Neural progenitor cell (in vitro differentiated cells): ENCODE results near the gene CSNK1G1. TPM values are rescaled to one million over a fixed set of nuclear protein-coding genes. Genes with fewer than 3 reads are reported as not detected.

Experiments
- DNase-seq: peaks from one replicate; pipeline ENCODE4 v3.0.0-alpha.2; 2016; ENCODE audit warnings: low spot score
- H2AFZ ChIP-seq: fragments of 200-600 bp; sonication (generic); replicated peaks from 2 replicates; pipeline ENCODE4 v1.6.1; 2016; ENCODE audit warnings: antibody characterized with exemption
- H3F3A ChIP-seq: fragments of 200-600 bp; sonication (generic); 2 replicates; pipeline ENCODE4 v1.6.1; 2016; ENCODE audit warnings: antibody characterized with exemption, low read depth
- H3K27ac ChIP-seq: fragments of 200-600 bp; sonication (generic); 2 replicates; pipeline ENCODE4 v1.5.1; 2016; ENCODE audit warnings: mild to moderate bottlenecking
- H3K27me3 ChIP-seq: fragments of 200-600 bp; sonication (generic); 2 replicates; pipeline ENCODE4 v1.6.1; 2016; ENCODE audit warnings: mild to moderate bottlenecking, moderate library complexity
- H3K36me3 ChIP-seq: fragments of 200-600 bp; sonication (generic); 2 replicates; pipeline ENCODE4 v1.5.1; 2016
- H3K4me1 ChIP-seq: fragments of 200-600 bp; sonication (generic); 2 replicates; pipeline ENCODE4 v1.6.1; 2016; ENCODE audit warnings: mixed run types
- H3K4me2 ChIP-seq: fragments of 200-600 bp; sonication (generic); 2 replicates; pipeline ENCODE4 v1.6.1; 2016
- H3K4me3 ChIP-seq: fragments of 200-600 bp; sonication (generic); 2 replicates; pipeline ENCODE4 v1.5.1; 2016
- H3K79me2 ChIP-seq: fragments of 200-600 bp; sonication (generic); 2 replicates; pipeline ENCODE4 v1.6.1; 2016; ENCODE audit warnings: low read depth
- H3K9ac ChIP-seq: fragments of 200-600 bp; sonication (generic); 2 replicates; pipeline ENCODE4 v1.6.1; 2016
- H3K9me3 ChIP-seq: fragments of 200-600 bp; sonication (generic); 2 replicates; pipeline ENCODE4 v1.5.1; 2016; ENCODE audit warnings: low read depth
- H4K20me1 ChIP-seq: fragments of 200-600 bp; sonication (generic); 2 replicates; pipeline ENCODE4 v1.6.1; 2016; ENCODE audit warnings: low read depth
- H3K27ac Mint-ChIP-seq: 3 replicates; pipeline ENCODE4 v1.8.0; 2021; ENCODE audit warnings: mixed read lengths
- H3K27me3 Mint-ChIP-seq: 2 replicates; pipeline ENCODE4 v1.8.0; 2022; ENCODE audit warnings: low read depth, mild to moderate bottlenecking, inconsistent platforms, moderate library complexity, mixed read lengths; ENCODE audit not compliant: insufficient read depth
- H3K36me3 Mint-ChIP-seq: 3 replicates; pipeline ENCODE4 v1.8.0; 2021; ENCODE audit warnings: mixed read lengths
- H3K4me1 Mint-ChIP-seq: 3 replicates; pipeline ENCODE4 v1.8.0; 2021; ENCODE audit warnings: mixed read lengths
- H3K4me3 Mint-ChIP-seq: 3 replicates; pipeline ENCODE4 v1.8.0; 2021; ENCODE audit warnings: mild to moderate bottlenecking, moderate library complexity, mixed read lengths
- H3K9me3 Mint-ChIP-seq: 3 replicates; pipeline ENCODE4 v1.8.0; 2020; ENCODE audit warnings: mixed read lengths
- EZH2 ChIP-seq: fragments of 200-600 bp; sonication (generic); IDR thresholded peaks from 2 replicates; pipeline ENCODE4 v1.6.1; 2017; ENCODE audit warnings: antibody characterized with exemption, mild to moderate bottlenecking, moderate library complexity
- EZH2phosphoT487 ChIP-seq: fragments of 200-600 bp; sonication (generic); IDR thresholded peaks from 2 replicates; pipeline ENCODE4 v1.6.1; 2017; ENCODE audit warnings: antibody characterized with exemption
- total RNA-seq: library from RNA; depleted of rRNA; stranded (reverse); fragments of >200 nt; gene quantifications from 2 replicates; pipeline ENCODE4 v1.2.3, GENCODE V29; 2015; ENCODE audit warnings: low replicate concordance
- TF ChIP-seq, protein P1 (sequence below): fragments of 200-600 bp; sonication (generic); IDR thresholded peaks from 2 replicates; pipeline ENCODE4 v1.5.1; 2017; ENCODE audit warnings: antibody characterized with exemption, mild to moderate bottlenecking

Gene CSNK1G1
- total RNA-seq, 1 donor from 2014 or later, result 23.0 TPM

DNA sequence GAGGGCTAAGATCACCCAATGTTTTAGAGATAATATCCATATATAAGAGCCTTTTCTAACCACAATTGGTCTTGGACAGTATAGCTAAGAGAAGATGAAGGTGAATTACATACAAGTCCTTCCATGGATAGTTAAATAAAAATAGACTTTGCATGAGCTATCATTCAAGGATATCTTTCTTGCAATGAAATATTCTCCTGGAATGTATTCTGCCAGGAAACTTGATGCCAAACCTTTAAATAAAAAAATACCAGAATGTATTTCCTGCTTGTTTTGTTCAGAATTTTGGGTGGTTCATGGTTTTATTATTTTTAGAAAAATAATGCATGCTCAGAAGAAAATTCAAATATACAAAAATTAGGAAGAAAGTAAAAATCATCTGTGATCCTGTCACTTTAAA, 104.3 kb downstream of the CSNK1G1 start:
- H3K36me3 ChIP-seq, result peaks cover under 1% of the 10 kb centered on the region
- H3F3A ChIP-seq, result no peaks in the 10 kb centered on the region
- H3K4me1 ChIP-seq, result no peaks in the 10 kb centered on the region
- no peak overlapping the region for H3K4me2 ChIP-seq
- H3K27me3 ChIP-seq, result no peaks in the 10 kb centered on the region
- Mint-ChIP-seq H3K36me3 (peaks cover 7% of the 10 kb centered on the region), H3K27ac (no peak overlapping the region), H3K27me3 (peaks cover 2% of the 10 kb centered on the region), H3K4me3 (no peak overlapping the region), H3K4me1 (peaks cover 8% of the 10 kb centered on the region), H3K9me3 (no peaks in the 10 kb centered on the region)
- no peak for DNase-seq
- no peak overlapping the region for H3K27ac ChIP-seq
- H2AFZ ChIP-seq, result no peak overlapping the region
- H3K9ac ChIP-seq, result no peak overlapping the region
- no peaks in the 10 kb centered on the region for H4K20me1 ChIP-seq
- TF ChIP-seq EZH2, result no peak
- TF ChIP-seq EZH2phosphoT487, result no peak
- TF ChIP-seq, protein P1, sequence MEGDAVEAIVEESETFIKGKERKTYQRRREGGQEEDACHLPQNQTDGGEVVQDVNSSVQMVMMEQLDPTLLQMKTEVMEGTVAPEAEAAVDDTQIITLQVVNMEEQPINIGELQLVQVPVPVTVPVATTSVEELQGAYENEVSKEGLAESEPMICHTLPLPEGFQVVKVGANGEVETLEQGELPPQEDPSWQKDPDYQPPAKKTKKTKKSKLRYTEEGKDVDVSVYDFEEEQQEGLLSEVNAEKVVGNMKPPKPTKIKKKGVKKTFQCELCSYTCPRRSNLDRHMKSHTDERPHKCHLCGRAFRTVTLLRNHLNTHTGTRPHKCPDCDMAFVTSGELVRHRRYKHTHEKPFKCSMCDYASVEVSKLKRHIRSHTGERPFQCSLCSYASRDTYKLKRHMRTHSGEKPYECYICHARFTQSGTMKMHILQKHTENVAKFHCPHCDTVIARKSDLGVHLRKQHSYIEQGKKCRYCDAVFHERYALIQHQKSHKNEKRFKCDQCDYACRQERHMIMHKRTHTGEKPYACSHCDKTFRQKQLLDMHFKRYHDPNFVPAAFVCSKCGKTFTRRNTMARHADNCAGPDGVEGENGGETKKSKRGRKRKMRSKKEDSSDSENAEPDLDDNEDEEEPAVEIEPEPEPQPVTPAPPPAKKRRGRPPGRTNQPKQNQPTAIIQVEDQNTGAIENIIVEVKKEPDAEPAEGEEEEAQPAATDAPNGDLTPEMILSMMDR, result no peak
- no peaks in the 10 kb centered on the region for H3K9me3 ChIP-seq
- H3K4me3 ChIP-seq, result no peak overlapping the region
- H3K79me2 ChIP-seq, result no peaks in the 10 kb centered on the region

DNA sequence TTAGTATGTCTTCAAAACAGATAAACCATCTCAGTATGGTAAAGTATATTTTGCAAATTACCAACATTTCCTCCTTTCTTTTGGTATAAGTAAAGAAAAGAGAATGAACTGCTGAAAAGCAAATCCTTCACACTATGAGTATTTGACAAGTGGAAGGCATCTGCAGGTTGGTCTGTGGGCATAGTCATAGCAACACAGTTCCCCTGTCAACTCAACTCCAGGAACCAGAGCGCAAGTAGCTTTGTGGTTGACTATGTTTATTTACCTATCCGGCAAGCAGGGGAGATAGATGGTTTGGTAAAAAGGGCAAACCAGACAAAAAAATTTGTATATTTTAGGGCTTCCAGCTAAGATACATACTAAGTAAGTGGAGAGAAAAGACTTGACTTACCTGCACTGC, 104.9 kb downstream of the CSNK1G1 start:
- Histone ChIP-seq H3K9me3 (no peaks in the 10 kb centered on the region), H4K20me1 (no peaks in the 10 kb centered on the region), H3K4me1 (no peaks in the 10 kb centered on the region), H2AFZ (no peak overlapping the region), H3K79me2 (no peaks in the 10 kb centered on the region), H3F3A (no peaks in the 10 kb centered on the region), H3K9ac (no peak overlapping the region), H3K27me3 (no peaks in the 10 kb centered on the region), H3K27ac (no peak overlapping the region), H3K4me2 (no peak overlapping the region), H3K36me3 (no peaks in the 10 kb centered on the region), H3K4me3 (no peak overlapping the region)
- peaks cover 8% of the 10 kb centered on the region for H3K4me1 Mint-ChIP-seq
- no peak overlapping the region for H3K27ac Mint-ChIP-seq
- TF ChIP-seq EZH2phosphoT487 (no peak), EZH2 (no peak)
- TF ChIP-seq, protein P1, result no peak
- H3K36me3 Mint-ChIP-seq, result peaks cover 4% of the 10 kb centered on the region
- DNase-seq, result no peak
- no peak overlapping the region for H3K4me3 Mint-ChIP-seq
- H3K27me3 Mint-ChIP-seq, result peaks cover 2% of the 10 kb centered on the region
- H3K9me3 Mint-ChIP-seq, result no peaks in the 10 kb centered on the region

DNA sequence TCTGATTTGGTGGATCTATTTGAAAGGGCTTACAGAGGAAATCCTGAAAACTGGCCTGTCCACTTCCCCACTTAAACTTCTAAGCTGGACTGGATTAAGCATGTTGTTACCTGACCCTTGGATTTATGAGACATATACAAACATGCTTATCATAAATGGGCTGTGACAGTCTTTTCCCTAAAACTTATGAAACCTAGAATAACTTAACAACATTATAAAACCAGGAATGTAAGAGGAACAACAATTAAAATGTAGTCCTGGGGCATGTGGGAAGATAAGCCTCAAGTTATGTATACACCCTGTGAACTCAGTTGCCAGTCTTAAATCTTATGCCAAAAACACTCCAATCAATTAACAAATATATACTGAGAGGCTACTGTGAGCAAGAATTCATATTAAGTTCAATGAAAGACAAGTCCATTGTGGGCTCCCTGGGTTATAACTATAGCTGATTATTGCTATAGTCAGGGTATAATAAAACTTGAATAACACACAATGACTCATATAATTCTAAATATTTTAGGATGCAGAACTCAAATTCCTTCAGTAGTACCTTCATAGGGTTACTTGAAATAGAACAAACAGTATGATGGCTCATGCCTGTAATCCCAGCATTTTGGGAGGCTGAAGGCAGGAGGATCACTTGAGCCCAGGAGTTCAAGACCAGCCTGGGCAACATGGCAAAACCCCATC, 105.9 kb downstream of the CSNK1G1 start:
- Histone ChIP-seq H3K4me3 (no peak overlapping the region), H3K27ac (no peak overlapping the region), H3F3A (no peaks in the 10 kb centered on the region), H3K4me2 (no peak overlapping the region), H3K9me3 (no peaks in the 10 kb centered on the region), H3K27me3 (no peaks in the 10 kb centered on the region), H3K79me2 (peaks cover 2% of the 10 kb centered on the region), H2AFZ (no peak overlapping the region), H3K9ac (no peak overlapping the region), H4K20me1 (no peaks in the 10 kb centered on the region), H3K36me3 (no peaks in the 10 kb centered on the region), H3K4me1 (no peaks in the 10 kb centered on the region)
- peaks cover 8% of the 10 kb centered on the region for H3K4me1 Mint-ChIP-seq
- no peak overlapping the region for H3K4me3 Mint-ChIP-seq
- peaks cover 4% of the 10 kb centered on the region for H3K36me3 Mint-ChIP-seq
- DNase-seq, result no peak
- TF ChIP-seq, protein P1, result no peak
- TF ChIP-seq EZH2phosphoT487 (no peak), EZH2 (no peak)
- no peak overlapping the region for H3K27ac Mint-ChIP-seq
- no peaks in the 10 kb centered on the region for H3K9me3 Mint-ChIP-seq
- peaks cover 2% of the 10 kb centered on the region for H3K27me3 Mint-ChIP-seq
